GM23248 (cell line): Measurements from ENCODE around the gene C3AR1. TPM values are rescaled to one million over a fixed set of nuclear protein-coding genes. Genes with fewer than 3 reads are reported as not detected.
"Not testable (repeated sequence)": the region's sequence is repeated elsewhere in the genome, so short reads cannot be mapped to it uniquely, and the experiment has no call there.

Experiments
- DNase-seq: peaks from one replicate; pipeline ENCODE4 v3.0.0-alpha.2; 2015
- H2AFZ ChIP-seq: fragments of 200-600 bp; sonication (generic); 2 replicates; pipeline ENCODE4 v1.6.1; 2016; ENCODE audit warnings: antibody characterized with exemption
- H3F3A ChIP-seq: fragments of 200-600 bp; sonication (generic); 2 replicates; pipeline ENCODE4 v1.6.1; 2016; ENCODE audit warnings: mild to moderate bottlenecking, antibody characterized with exemption, mixed run types; ENCODE audit not compliant: insufficient read depth
- H3K27ac ChIP-seq: fragments of 200-600 bp; sonication (generic); 2 replicates; pipeline ENCODE4 v1.5.1; 2016; ENCODE audit warnings: mild to moderate bottlenecking
- H3K27me3 ChIP-seq: fragments of 200-600 bp; sonication (generic); replicated peaks from 2 replicates; pipeline ENCODE4 v1.6.1; 2016; ENCODE audit warnings: mild to moderate bottlenecking; ENCODE audit not compliant: insufficient read depth
- H3K36me3 ChIP-seq: fragments of 200-600 bp; sonication (generic); 2 replicates; pipeline ENCODE4 v1.6.1; 2016; ENCODE audit warnings: low read depth, mild to moderate bottlenecking
- H3K4me1 ChIP-seq: fragments of 200-600 bp; sonication (generic); 2 replicates; pipeline ENCODE4 v1.6.1; 2016; ENCODE audit warnings: mild to moderate bottlenecking; ENCODE audit not compliant: insufficient read depth
- H3K4me2 ChIP-seq: fragments of 200-600 bp; sonication (generic); one replicate; pipeline ENCODE4 v1.6.1; 2016; ENCODE audit warnings: mild to moderate bottlenecking; ENCODE audit not compliant: unreplicated experiment
- H3K4me3 ChIP-seq: fragments of 200-600 bp; sonication (generic); 2 replicates; pipeline ENCODE4 v1.5.1; 2016; ENCODE audit warnings: mild to moderate bottlenecking
- H3K79me2 ChIP-seq: fragments of 200-600 bp; sonication (generic); 2 replicates; pipeline ENCODE4 v1.6.1; 2016; ENCODE audit warnings: mild to moderate bottlenecking; ENCODE audit not compliant: insufficient read depth
- H3K9ac ChIP-seq: fragments of 200-600 bp; sonication (generic); 2 replicates; pipeline ENCODE4 v1.6.1; 2016; ENCODE audit warnings: mild to moderate bottlenecking
- H3K9me2 ChIP-seq: fragments of 200-600 bp; sonication (generic); 2 replicates; pipeline ENCODE4 v1.6.1; 2016; ENCODE audit warnings: mixed run types, mild to moderate bottlenecking, moderate library complexity; ENCODE audit not compliant: insufficient read depth
- H3K9me3 ChIP-seq: fragments of 200-600 bp; sonication (generic); one replicate; pipeline ENCODE4 v1.6.1; 2017; ENCODE audit warnings: low read depth
- H4K20me1 ChIP-seq: fragments of 200-600 bp; sonication (generic); 2 replicates; pipeline ENCODE4 v1.6.0; 2016; ENCODE audit not compliant: insufficient read depth
- EZH2 ChIP-seq: fragments of 200-600 bp; sonication (generic); IDR thresholded peaks from 2 replicates; pipeline ENCODE4 v1.6.1; 2018; ENCODE audit warnings: antibody characterized with exemption, mild to moderate bottlenecking; ENCODE audit not compliant: insufficient read depth, poor library complexity, severe bottlenecking
- EZH2phosphoT487 ChIP-seq: fragments of 200-600 bp; sonication (generic); IDR thresholded peaks from 2 replicates; pipeline ENCODE4 v1.6.1; 2018; ENCODE audit warnings: antibody characterized with exemption, moderate library complexity, mild to moderate bottlenecking, low read depth; ENCODE audit not compliant: insufficient read depth
- WGBS, 2 experiments: methylation state at CpG; one replicate each; pipeline ENCODE4 v1.1.6; 2015 to 2017; ENCODE audit warnings: low lambda C conversion rate in 2 of 2, low coverage in 1 of 2; ENCODE audit errors: missing lambda C conversion rate in 2 of 2; 5-methylcytosine and 5-hydroxymethylcytosine counted together
- in situ Hi-C: fragments of 300-500 bp; cut with MboI; formaldehyde crosslinking; loops from 2 replicates; pipeline ENCODE4 v1.15.0; 2020
- polyA plus RNA-seq: library from polyadenylated mRNA; unstranded; fragments of >200 nt; fragmentation: Nextera tagmentation; extraction: Ambion mirVana; gene quantifications from 2 replicates; pipeline ENCODE4 v1.2.1, GENCODE V29; 2016
- total RNA-seq: library from RNA; depleted of rRNA; stranded (reverse); fragments of >200 nt; shearing (Covaris generic); gene quantifications from 2 replicates; pipeline ENCODE4 v1.2.3, GENCODE V29; 2014

The C3AR1 gene
- total and polyA plus RNA-seq, 2 experiments from 2014 or later, result 0.24 TPM; not detected in 1

GRCh38 chr12:8078916-8079315, 12.8 kb upstream of the C3AR1 start:
- Histone ChIP-seq H3K79me2 (peaks cover 27% of the 10 kb centered on the region), H3F3A (peaks cover 11% of the 10 kb centered on the region), H3K9me2 (no peaks in the 10 kb centered on the region), H3K4me1 (peaks cover 13% of the 10 kb centered on the region), H3K9me3 (no peaks in the 10 kb centered on the region), H3K27ac (no peak overlapping the region), H3K4me3 (no peak overlapping the region), H3K36me3 (no peaks in the 10 kb centered on the region), H2AFZ (peak overlapping the region; percentile 31), H4K20me1 (no peaks in the 10 kb centered on the region), H3K4me2 (no peak overlapping the region), H3K27me3 (no peaks in the 10 kb centered on the region), H3K9ac (no peak overlapping the region)
- TF ChIP-seq EZH2 (no peak), EZH2phosphoT487 (no peak)
- WGBS, 2 experiments, result 53 to 66% methylated on average over 2 of the region's 2 CpGs
- no peak for DNase-seq
- in situ Hi-C loops, result no loop called here

- no peaks in the 10 kb centered on the region for H4K20me1 ChIP-seq
- in situ Hi-C loops, result no loop called here
- H3K9me2 ChIP-seq, result no peaks in the 10 kb centered on the region
- peaks cover 11% of the 10 kb centered on the region for H3F3A ChIP-seq
- H3K4me1 ChIP-seq, result peaks cover 12% of the 10 kb centered on the region
- no peaks in the 10 kb centered on the region for H3K36me3 ChIP-seq
- WGBS, 2 experiments, result 29 to 30% methylated on average over 4 of the region's 4 CpGs
- DNase-seq, result peak; percentile 69
- no peak overlapping the region for H3K9ac ChIP-seq
- no peaks in the 10 kb centered on the region for H3K9me3 ChIP-seq
- no peak overlapping the region for H3K4me2 ChIP-seq
- H3K4me3 ChIP-seq, result no peak overlapping the region
- H2AFZ ChIP-seq, result peak overlapping the region; percentile 31
- TF ChIP-seq EZH2 (no peak), EZH2phosphoT487 (no peak)
- H3K79me2 ChIP-seq, result peaks cover 22% of the 10 kb centered on the region
- H3K27me3 ChIP-seq, result no peaks in the 10 kb centered on the region
- no peak overlapping the region for H3K27ac ChIP-seq
Observed at GRCh38 chr12:8078398-8078797, 12.2 kb upstream of the C3AR1 start.

GRCh38 chr12:8077207-8077606, 11.0 kb upstream of the C3AR1 start:
- Histone ChIP-seq H3K9me3 (no peaks in the 10 kb centered on the region), H3F3A (peaks cover 11% of the 10 kb centered on the region), H3K36me3 (no peaks in the 10 kb centered on the region), H3K4me3 (no peak overlapping the region), H3K9me2 (no peaks in the 10 kb centered on the region), H4K20me1 (no peaks in the 10 kb centered on the region), H3K79me2 (peaks cover 10% of the 10 kb centered on the region), H3K4me1 (peaks cover 7% of the 10 kb centered on the region), H3K9ac (no peak overlapping the region), H3K4me2 (peak overlapping the region; percentile 15), H2AFZ (no peak overlapping the region), H3K27me3 (no peaks in the 10 kb centered on the region), H3K27ac (no peak overlapping the region)
- 15 to 25% methylated on average over 4 of the region's 4 CpGs for WGBS, 2 experiments
- in situ Hi-C loops, result no loop called here
- DNase-seq, result peak; percentile 74
- no peak for TF ChIP-seq EZH2phosphoT487

GRCh38 chr12:8076366-8076765, 10.2 kb upstream of the C3AR1 start:
- H3K9ac ChIP-seq, result no peak overlapping the region
- no peak overlapping the region for H2AFZ ChIP-seq
- no peaks in the 10 kb centered on the region for H3K36me3 ChIP-seq
- DNase-seq, result no peak
- no peaks in the 10 kb centered on the region for H4K20me1 ChIP-seq
- H3K9me2 ChIP-seq, result no peaks in the 10 kb centered on the region
- H3K9me3 ChIP-seq, result no peaks in the 10 kb centered on the region
- peaks cover 4% of the 10 kb centered on the region for H3K79me2 ChIP-seq
- peaks cover 11% of the 10 kb centered on the region for H3F3A ChIP-seq
- no peak overlapping the region for H3K4me2 ChIP-seq
- peaks cover 6% of the 10 kb centered on the region for H3K4me1 ChIP-seq
- TF ChIP-seq EZH2phosphoT487 (no peak), EZH2 (no peak)
- no peaks in the 10 kb centered on the region for H3K27me3 ChIP-seq
- no peak overlapping the region for H3K4me3 ChIP-seq
- no peak overlapping the region for H3K27ac ChIP-seq
- in situ Hi-C loops, result no loop called here
- WGBS, 2 experiments, result 96 to 97% methylated on average over 4 of the region's 4 CpGs

GRCh38 chr12:8075935-8076334, 9.8 kb upstream of the C3AR1 start:
- no peaks in the 10 kb centered on the region for H3K9me3 ChIP-seq
- WGBS, 2 experiments, result 86 to 87% methylated on average over 6 of the region's 6 CpGs
- H3K4me3 ChIP-seq, result no peak overlapping the region
- no peak overlapping the region for H3K4me2 ChIP-seq
- no peaks in the 10 kb centered on the region for H3K27me3 ChIP-seq
- DNase-seq, result no peak
- H2AFZ ChIP-seq, result no peak overlapping the region
- no peaks in the 10 kb centered on the region for H4K20me1 ChIP-seq
- no peak for TF ChIP-seq EZH2
- no peak for TF ChIP-seq EZH2phosphoT487
- peaks cover 11% of the 10 kb centered on the region for H3F3A ChIP-seq
- no peak overlapping the region for H3K27ac ChIP-seq
- no peaks in the 10 kb centered on the region for H3K79me2 ChIP-seq
- peaks cover 2% of the 10 kb centered on the region; the same call in 1 of the 2 replicates for H3K4me1 ChIP-seq
- H3K36me3 ChIP-seq, result no peaks in the 10 kb centered on the region
- H3K9ac ChIP-seq, result no peak overlapping the region
- in situ Hi-C loops, result no loop called here
- H3K9me2 ChIP-seq, result no peaks in the 10 kb centered on the region

GRCh38 chr12:8071820-8072219, 5.7 kb upstream of the C3AR1 start:
- H3F3A ChIP-seq, H3K9me2 ChIP-seq, H2AFZ ChIP-seq, H3K4me1 ChIP-seq, H3K36me3 ChIP-seq, DNase-seq, H4K20me1 ChIP-seq, H3K79me2 ChIP-seq, H3K9ac ChIP-seq, H3K27me3 ChIP-seq, H3K4me2 ChIP-seq, H3K9me3 ChIP-seq, H3K4me3 ChIP-seq, in situ Hi-C loops, H3K27ac ChIP-seq: not testable (repeated sequence)
- 80 to 85% methylated on average over 3 of the region's 3 CpGs for WGBS, 2 experiments
